NB4 (cell line): Measurements from ENCODE around the gene PRICKLE2.

ENCODE experiments used
- CTCF ChIP-seq: IDR thresholded peaks from one replicate; pipeline ENCODE4 v1.5.1; 2012; ENCODE audit warnings: low read depth, low read length
- POLR2A ChIP-seq: IDR thresholded peaks from 2 replicates; pipeline ENCODE4 v1.6.1; 2011; ENCODE audit warnings: mild to moderate bottlenecking; ENCODE audit not compliant: insufficient read length; ENCODE audit errors: extremely low read depth

GRCh38 chr3:64272271-64272670 lies 47.0 kb upstream of the PRICKLE2 start:
- no peak for TF ChIP-seq CTCF
- TF ChIP-seq POLR2A = no peak
